HG03039 (cell line): ENCODE data around the gene CDC25C.
"Not testable (repeated sequence)": the region's sequence is repeated elsewhere in the genome, so short reads cannot be mapped to it uniquely, and the experiment has no call there.

Experiments
- ATAC-seq: cut with Tn5 transposase; IDR thresholded peaks from one replicate; pipeline ENCODE4 v1.9.1; 2021; ENCODE audit warnings: mild to moderate bottlenecking, moderate library complexity; ENCODE audit not compliant: unreplicated experiment

The CDC25C gene

DNA sequence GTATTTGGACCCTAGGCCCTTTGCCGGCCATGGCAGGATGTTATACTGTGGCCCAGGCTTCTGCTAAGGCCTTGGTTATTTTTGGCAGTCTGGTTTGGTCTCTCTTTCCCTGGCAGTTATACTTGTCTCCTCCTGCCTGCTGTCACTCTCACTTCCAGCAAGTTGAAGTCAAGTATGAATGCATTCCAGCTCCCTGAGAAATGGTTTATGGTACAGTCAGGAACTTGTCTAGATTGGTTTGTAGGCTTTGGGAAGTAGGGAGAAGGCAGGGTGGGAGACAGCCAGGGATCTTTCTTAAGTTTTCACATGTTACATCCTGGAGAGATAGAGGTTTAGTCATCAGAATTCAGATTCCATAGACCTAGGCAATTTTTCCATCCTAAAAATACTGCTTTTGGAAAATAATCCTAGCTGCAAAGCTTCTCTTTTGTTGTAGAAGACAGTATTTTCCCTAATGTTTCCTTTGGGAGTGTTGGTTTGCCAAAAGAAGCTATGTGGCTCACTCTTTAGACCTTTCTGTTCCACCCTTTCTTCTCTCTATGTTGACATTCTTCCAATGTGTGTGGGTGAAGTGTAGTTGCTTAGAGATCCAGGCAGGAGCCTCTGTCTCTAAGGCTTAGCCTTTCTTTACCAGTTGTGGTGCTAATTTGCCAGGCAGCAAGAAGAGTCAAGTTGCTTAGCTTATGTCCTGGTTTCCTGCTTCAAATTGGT lies 18.4 kb upstream of the CDC25C start:
- ATAC-seq: no peak

DNA sequence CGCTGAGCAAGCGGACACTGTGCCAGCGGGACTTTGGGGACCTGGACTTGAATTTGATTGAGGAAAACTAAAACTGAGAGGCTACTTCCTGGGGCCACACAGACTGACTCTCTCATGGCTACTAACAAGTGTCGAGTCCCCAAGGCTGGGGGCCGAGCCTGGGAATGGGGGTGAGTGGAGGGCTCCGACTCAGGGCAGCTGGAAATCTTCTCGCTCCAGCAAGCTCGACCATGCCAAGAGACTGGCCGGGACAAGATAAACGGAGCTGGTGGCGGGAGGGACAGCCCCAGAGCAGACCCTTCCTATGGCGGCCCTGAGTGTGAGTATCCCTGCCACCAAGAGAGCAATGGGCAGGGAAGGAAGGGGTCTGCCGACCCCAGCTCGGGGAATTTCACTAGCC lies 15.3 kb upstream of the CDC25C start:
- no peak for ATAC-seq

DNA sequence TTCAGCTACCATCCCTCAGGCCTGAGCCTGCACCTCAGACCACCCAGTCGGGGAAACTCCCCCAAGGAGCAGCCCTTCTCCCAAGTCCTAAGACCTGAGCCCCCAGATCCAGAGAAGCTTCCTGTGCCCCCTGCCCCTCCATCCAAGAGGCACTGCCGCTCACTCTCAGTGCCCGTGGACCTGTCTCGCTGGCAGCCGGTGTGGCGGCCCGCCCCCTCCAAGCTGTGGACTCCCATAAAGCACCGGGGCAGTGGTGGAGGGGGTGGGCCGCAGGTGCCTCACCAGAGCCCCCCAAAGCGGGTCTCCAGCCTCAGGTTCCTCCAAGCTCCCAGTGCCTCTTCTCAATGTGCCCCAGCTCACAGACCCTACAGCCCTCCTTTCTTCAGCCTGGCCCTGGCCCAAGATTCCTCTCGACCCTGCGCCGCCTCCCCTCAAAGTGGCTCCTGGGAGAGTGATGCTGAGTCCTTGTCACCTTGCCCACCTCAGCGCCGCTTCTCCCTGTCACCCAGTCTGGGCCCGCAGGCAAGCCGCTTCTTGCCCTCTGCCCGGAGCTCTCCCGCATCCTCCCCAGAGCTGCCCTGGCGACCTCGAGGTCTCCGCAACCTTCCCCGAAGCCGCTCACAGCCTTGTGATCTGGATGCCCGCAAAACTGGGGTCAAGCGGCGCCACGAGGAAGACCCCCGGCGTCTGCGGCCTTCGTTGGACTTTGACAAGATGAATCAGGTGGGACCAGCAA lies 13.5 kb upstream of the CDC25C start:
- ATAC-seq: no peak

DNA sequence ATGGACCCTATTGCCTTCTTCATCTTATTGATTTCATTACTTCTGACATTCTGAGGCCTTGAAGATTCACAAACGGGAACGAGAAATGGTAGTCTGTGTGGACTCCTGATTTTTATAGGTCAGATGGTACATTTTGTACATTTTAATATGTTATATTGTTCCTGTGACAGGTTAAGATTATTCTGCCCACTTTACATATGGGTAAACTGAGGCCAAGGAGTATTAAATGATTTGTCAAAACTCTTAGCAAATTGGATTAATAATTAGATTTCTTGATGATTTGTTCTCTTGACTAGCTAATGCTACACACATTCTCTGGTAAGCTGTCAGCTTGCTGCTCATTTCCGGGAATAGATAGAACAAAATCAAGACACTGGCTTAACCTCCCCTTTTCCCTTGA lies 8.4 kb upstream of the CDC25C start:
- ATAC-seq: no peak

DNA sequence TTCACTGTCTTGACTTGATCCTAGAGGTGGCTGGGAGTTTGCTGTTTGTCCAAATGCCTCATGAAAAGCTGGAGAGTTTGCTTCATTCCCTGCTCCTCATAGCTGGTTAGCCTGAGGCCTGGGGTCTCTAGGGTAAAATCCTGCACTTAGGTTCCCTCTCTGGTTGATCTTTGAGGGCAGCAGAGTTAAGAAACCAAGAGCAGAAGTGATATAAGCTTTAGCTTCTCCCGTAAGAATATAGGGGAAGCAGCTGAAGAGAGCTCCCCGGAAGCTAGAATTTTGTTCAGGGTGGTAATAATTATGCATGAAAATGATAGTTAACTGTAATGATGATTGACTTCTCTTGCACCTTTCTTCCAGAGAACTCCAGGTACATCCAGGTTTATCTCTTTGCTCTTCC lies 7.9 kb upstream of the CDC25C start:
- no peak for ATAC-seq

GRCh38 chr5:138339091-138339456 lies 7.5 kb upstream of the CDC25C start:
- ATAC-seq: no peak

DNA sequence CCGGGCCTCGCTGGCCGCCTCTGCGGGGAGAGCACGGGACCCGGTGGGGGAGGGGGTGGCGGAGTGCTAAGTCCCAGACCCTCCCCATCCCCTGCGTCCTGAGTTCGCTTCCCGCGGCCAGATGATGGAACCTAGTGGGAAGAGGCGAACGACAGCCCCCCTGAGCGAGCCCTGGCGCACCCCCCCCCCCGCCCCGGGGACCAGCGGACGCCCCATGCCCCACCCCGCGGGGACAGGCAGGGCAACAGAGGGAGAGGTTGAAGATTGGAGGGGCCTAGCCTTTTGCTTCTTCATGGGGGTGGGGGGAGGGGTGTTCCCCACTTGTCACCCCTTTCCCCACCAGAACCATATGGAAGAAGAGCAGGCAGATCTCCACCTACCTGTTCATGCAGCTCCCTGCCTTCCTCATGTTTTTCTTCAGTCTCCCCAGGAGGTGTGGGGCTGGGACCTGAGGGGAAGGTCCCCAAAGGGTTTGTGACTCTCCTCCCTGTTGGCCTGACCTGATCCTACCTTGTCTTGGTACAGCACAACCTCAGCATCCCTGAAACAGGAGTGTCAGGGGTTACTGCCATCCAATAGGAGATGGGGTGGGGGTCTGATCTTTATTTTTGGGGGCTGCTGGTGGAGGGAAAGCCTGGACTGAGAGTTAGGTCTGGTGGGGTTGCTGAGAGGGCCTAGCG lies 6.9 kb upstream of the CDC25C start:
- no peak for ATAC-seq

- peak; percentile 81 for ATAC-seq
Measured at GRCh38 chr5:138337685-138338410, 6.2 kb upstream of the CDC25C start, which contains the start of gene FAM53C. Gene FAM53C (plus strand): TSS chr5:138338266. CDS start chr5:138341336, 3,070 bp downstream.

DNA sequence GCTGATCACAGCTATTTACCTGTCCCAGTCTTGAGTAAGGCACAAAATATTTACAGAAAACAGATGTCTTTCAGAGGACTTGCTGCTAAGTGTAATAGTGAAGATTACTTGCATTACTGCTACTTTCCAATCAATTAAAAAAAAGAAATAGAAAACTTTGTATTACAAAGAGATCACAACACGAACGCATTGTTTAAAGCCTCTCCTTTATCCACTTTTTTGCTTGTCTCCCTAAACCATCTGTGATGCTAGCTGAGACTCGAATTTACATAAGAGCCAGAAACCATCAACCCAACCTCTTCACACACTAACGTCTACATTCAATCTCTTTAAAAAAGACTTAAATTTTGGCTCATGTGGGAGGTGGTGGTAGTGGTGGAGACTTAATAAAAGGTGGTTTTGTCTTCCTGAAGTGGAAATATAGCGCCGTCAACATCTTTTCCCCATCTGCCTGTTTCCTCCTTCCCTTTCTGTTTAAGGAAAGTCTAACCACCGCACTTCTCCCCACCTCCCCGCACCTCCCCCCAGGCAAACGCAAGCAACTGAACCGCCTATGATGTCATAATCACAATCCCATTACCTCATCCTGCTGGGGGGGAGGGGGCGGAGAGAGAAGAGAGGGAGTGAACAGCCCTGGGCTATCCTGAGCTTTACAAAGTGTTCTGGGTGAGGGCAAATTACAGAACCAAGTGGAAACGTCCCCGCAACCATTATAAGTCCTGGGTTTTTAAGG lies 5.5 kb upstream of the CDC25C start:
- ATAC-seq: peak; percentile 12

GRCh38 chr5:138334867-138335447 lies 3.4 kb upstream of the CDC25C start:
- no peak for ATAC-seq

- no peak for ATAC-seq
Measured at GRCh38 chr5:138330813-138331448, 673 bp downstream of the CDC25C start.

DNA sequence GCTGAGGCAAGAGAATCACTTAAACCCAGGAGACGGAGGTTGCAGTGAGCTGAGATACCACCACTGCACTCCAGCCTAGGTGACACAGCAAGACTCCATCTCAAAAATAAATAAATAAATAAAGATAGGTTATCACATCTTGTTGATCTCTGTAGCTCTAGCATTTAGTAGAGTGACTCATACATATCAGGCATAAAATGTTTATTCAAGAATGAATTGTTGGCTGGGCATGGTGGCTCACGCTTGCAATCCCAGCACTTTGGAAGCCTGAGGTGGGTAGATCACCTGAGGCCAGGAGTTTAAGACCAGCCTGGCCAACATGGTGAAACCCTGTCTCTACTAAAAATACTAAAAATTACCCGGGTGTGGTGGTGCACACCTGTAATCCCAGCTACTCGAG lies 13.4 kb downstream of the CDC25C start:
- ATAC-seq: not testable (repeated sequence)

DNA sequence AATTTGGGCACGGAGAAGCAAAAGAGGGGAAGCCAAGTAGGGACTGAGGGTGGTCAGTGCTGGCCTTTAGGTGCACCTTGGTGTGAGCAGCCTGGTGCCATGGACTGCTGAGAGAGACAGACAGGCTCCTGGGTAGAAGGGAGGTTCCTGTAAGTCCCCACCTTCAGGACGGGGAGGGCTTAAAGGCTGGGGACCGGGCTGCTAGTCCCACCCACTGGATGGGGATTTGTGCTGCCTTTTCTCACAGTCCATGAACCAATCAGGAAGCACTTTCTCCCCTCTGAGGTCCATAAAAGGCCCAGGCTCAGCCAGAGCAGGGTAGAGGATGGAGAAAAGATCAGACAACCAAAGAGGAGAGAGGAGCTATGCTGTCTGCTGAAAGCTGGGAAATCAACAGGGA lies 15.2 kb downstream of the CDC25C start:
- no peak for ATAC-seq

DNA sequence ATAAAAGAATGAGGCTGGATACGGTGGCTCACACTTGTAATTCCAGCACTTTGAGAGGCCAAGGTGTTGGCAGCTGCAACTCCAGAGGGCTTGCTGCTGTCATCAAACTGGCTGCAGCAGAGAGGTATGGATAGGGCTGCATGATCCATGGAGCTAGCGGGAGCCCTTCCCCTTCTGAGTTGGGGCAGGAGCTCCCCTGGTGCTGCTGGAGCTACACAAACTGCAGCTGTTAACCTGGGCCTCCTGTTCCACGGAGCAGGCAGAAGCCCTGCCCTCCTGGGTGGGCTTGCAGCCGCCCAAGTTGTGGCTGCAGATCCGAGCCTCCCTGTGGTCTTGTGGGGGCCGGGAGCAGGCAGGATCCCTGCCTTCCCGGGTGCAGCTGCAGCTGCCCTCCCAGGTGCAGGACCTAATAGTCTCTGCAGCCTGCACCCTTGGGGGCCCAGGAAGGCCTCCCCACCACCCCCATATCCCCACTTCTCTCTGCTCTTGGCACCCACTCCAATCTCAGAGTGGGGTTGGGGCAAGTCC lies 15.8 kb downstream of the CDC25C start:
- no peak for ATAC-seq

DNA sequence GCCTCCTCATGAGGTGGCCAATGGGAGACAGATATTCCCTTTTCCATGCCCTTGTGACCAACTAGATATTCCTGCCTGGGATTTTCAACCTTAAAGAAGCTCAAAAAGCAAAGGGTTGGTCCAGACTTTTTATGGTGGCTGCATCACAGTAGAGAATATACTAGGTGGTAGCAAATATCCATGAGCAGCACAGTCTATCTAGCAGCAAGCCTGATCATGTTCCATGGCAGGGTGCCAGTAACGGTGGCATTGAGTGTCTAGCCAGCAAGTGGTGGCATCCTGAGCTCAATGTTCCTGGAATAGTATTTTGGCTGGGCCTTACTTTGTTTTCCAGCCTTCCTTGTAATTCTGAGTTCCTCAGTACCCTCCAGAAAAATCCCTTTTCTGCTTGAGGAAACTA lies 25.8 kb downstream of the CDC25C start:
- no peak for ATAC-seq

DNA sequence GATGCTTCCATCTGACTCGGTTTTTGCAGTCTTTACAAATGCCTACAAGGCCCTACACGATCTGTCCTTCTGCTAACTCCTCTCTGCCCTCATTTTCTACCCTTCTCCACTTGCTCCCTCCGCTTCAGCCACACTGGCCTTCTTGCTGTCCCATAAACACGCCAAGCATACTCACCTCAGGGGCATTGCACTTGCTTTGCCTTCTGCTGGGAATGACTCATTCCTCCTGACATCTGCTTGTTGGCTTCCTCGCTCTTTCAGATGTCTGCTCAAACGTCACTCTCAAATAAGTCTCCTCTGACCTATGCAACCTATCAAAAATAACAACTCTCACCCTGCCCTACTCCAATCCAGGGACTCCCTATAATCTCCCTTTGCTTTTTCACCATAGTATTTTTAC lies 28.2 kb downstream of the CDC25C start:
- no peak for ATAC-seq

DNA sequence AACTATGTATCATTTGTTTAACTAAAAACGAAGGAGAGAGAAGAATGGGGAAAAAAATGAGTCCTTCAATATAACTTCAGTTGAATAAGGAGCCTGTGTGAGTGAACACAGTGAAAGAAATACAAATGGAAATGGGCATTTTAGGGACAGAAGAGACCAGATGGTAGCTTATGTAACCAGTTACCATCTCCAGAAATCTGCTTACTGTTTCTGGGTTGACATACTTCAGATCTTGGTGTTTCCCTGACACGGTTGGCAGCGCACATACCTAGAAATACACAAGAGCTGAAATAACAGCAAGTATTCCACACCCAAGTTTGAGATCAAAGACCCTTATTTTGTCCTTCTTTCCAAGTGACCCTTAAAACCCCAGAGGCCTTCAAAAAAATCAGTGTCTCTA lies 42.3 kb downstream of the CDC25C start:
- no peak for ATAC-seq

DNA sequence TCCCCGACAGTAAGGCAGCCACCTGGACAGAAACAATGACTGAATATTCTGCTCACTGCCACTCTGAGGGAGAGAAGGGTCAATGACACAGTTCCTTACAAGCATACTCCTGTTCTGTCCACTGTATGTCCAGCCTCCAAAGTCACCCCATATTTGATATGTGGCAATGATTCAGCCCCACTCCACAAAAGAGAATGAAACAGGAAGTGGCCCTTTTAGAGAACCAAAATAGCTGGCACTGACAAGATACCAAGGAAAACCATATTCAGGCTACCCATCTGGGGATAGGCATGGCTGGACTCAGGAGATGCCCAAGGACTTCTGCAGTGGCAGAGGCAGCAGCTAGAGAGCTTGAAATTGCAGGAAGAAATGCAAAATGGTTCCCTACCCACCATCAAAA lies 44.4 kb downstream of the CDC25C start:
- ATAC-seq: no peak

GRCh38 chr5:138282920-138283742 lies 48.5 kb downstream of the CDC25C start:
- ATAC-seq: no peak
